Measurements from ENCODE around the gene PPFIBP2. TPM values are rescaled to one million over a fixed set of nuclear protein-coding genes. Genes with fewer than 3 reads are reported as not detected.

The PPFIBP2 gene
- total RNA-seq, 1 donor from 2014 or later: 5.8 TPM

GRCh38 chr11:7524462-7525235 is 10.8 kb downstream of the PPFIBP2 start:
- intact Hi-C loops (cut with micrococcal nuclease): no loop called here

GRCh38 chr11:7525424-7525823 is 11.6 kb downstream of the PPFIBP2 start:
- intact Hi-C loops (cut with micrococcal nuclease): no loop called here

- intact Hi-C loops (cut with micrococcal nuclease): no loop called here
Measured at GRCh38 chr11:7527029-7527428, 13.2 kb downstream of the PPFIBP2 start.

- intact Hi-C loops (cut with micrococcal nuclease): no loop called here
Measured at GRCh38 chr11:7528514-7529049, 14.8 kb downstream of the PPFIBP2 start.

GRCh38 chr11:7530013-7530640 is 16.3 kb downstream of the PPFIBP2 start:
- intact Hi-C loops (cut with micrococcal nuclease): no loop called here

- intact Hi-C loops (cut with micrococcal nuclease): no loop called here
Measured at GRCh38 chr11:7531011-7531410, 17.2 kb downstream of the PPFIBP2 start.

GRCh38 chr11:7532405-7533145 is 18.8 kb downstream of the PPFIBP2 start:
- intact Hi-C loops (cut with micrococcal nuclease): no loop called here

- intact Hi-C loops (cut with micrococcal nuclease): no loop called here
Measured at GRCh38 chr11:7533199-7534041, 19.6 kb downstream of the PPFIBP2 start.

GRCh38 chr11:7534042-7534378 is 20.2 kb downstream of the PPFIBP2 start:
- intact Hi-C loops (cut with micrococcal nuclease): no loop called here

GRCh38 chr11:7536100-7536499 is 22.3 kb downstream of the PPFIBP2 start:
- intact Hi-C loops (cut with micrococcal nuclease): no loop called here

GRCh38 chr11:7537265-7537664 is 23.5 kb downstream of the PPFIBP2 start:
- intact Hi-C loops (cut with micrococcal nuclease): no loop called here

- intact Hi-C loops (cut with micrococcal nuclease): no loop called here
Measured at GRCh38 chr11:7538031-7538430, 24.2 kb downstream of the PPFIBP2 start.

GRCh38 chr11:7538466-7539454 is 25.0 kb downstream of the PPFIBP2 start:
- intact Hi-C loops (cut with micrococcal nuclease): no loop called here

- intact Hi-C loops (cut with micrococcal nuclease): no loop called here
Measured at GRCh38 chr11:7540830-7541555, 27.2 kb downstream of the PPFIBP2 start.

GRCh38 chr11:7543302-7543701 is 29.5 kb downstream of the PPFIBP2 start:
- intact Hi-C loops (cut with micrococcal nuclease): no loop called here

GRCh38 chr11:7544021-7544420 is 30.2 kb downstream of the PPFIBP2 start:
- intact Hi-C loops (cut with micrococcal nuclease): no loop called here

- intact Hi-C loops (cut with micrococcal nuclease): no loop called here
Measured at GRCh38 chr11:7545611-7546010, 31.8 kb downstream of the PPFIBP2 start.

GRCh38 chr11:7546324-7546791 is 32.6 kb downstream of the PPFIBP2 start:
- intact Hi-C loops (cut with micrococcal nuclease): no loop called here

- intact Hi-C loops (cut with micrococcal nuclease): no loop called here
Measured at GRCh38 chr11:7547687-7548086, 33.9 kb downstream of the PPFIBP2 start.
